SIG-M5 treated with dmso at 0.1 percent for 504 hours (cell line): ENCODE data around the gene IRF9.

Source experiments
- DNase-seq: peaks from one replicate; lab custom pipeline; 2025; ENCODE audit not compliant: unreplicated experiment; lab: John Stamatoyannopoulos, UW

The IRF9 gene

GRCh38 chr14:24213866-24214662 lies 53.0 kb downstream of the IRF9 start:
- DNase-seq, result no peak

DNA sequence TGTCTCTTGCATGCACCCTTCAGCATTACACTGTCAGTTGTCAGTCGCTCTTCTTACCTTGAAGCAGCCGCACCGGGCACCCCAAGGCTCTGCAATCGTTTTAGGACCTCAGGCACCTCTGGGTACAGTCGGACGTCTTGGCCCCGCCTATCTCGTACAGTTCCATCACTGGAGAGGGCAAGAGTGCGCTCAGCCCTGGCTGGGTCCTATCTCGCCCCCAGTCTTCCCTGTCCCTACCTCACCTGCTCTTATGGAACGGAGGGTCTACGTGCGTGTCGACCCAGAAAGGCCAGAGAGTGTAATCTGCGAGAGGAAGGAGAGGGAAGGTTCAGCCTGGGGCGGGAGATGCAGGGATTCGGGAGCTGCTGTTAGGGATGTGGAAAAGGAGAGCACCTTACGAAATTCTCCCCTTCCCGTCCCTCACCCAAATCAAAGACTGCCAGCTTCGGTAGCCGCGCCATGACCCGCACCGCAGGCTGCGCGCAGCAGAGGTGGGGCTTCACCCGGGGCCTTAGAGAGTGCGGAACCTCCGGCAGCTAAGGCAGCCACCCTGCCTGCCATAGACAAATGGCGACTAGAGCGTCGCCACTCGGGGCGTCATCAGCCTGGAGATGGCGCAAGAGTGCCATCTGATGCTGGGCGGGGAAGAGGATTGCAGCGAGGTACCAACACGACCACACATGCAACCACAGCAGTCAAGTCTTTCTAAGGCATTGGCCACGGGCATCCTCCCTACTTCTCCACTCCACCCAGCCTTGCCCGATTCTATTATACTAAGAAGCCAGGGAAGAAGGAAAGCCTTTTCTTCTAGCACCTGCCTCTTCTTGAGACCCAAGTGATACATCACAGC lies 54.7 kb downstream of the IRF9 start, which contains the start of gene MDP1:
MDP1 (minus strand) TSS at position 572 of the 850 bp plus-strand sequence; CDS start at position 461, 111 bp downstream.
- DNase-seq, result peak; percentile 93
